Activated naive CD8-positive, alpha-beta T cell treated with anti-CD3 and anti-CD28 coated beads for 36 hours (primary cell): ENCODE data around the gene STXBP6. TPM values are rescaled to one million over a fixed set of nuclear protein-coding genes. Genes with fewer than 3 reads are reported as not detected.

Experiments used
- DNase-seq: peaks from one replicate; pipeline ENCODE4 v3.0.0; 2021
- H3K27ac Mint-ChIP-seq: one replicate; pipeline ENCODE4 v1.8.0; 2022; ENCODE audit warnings: mild to moderate bottlenecking, moderate library complexity, mixed read lengths
- H3K27me3 Mint-ChIP-seq: one replicate; pipeline ENCODE4 v1.8.0; 2022; ENCODE audit warnings: mild to moderate bottlenecking, mixed read lengths
- H3K36me3 Mint-ChIP-seq: one replicate; pipeline ENCODE4 v1.8.0; 2021; ENCODE audit warnings: mild to moderate bottlenecking, mixed read lengths
- H3K4me1 Mint-ChIP-seq: one replicate; pipeline ENCODE4 v1.8.0; 2021; ENCODE audit warnings: mixed read lengths
- H3K4me3 Mint-ChIP-seq: one replicate; pipeline ENCODE4 v1.8.0; 2022; ENCODE audit warnings: mild to moderate bottlenecking, moderate library complexity, mixed read lengths
- H3K9me3 Mint-ChIP-seq: one replicate; pipeline ENCODE4 v1.8.0; 2022; ENCODE audit warnings: mixed read lengths
- total RNA-seq, 2 experiments: library from RNA; stranded (reverse); gene quantifications; one replicate each; pipeline ENCODE4 v1.2.3, GENCODE V29; 2021

Gene STXBP6
- total RNA-seq, 2 experiments from 2014 or later: not detected

DNA sequence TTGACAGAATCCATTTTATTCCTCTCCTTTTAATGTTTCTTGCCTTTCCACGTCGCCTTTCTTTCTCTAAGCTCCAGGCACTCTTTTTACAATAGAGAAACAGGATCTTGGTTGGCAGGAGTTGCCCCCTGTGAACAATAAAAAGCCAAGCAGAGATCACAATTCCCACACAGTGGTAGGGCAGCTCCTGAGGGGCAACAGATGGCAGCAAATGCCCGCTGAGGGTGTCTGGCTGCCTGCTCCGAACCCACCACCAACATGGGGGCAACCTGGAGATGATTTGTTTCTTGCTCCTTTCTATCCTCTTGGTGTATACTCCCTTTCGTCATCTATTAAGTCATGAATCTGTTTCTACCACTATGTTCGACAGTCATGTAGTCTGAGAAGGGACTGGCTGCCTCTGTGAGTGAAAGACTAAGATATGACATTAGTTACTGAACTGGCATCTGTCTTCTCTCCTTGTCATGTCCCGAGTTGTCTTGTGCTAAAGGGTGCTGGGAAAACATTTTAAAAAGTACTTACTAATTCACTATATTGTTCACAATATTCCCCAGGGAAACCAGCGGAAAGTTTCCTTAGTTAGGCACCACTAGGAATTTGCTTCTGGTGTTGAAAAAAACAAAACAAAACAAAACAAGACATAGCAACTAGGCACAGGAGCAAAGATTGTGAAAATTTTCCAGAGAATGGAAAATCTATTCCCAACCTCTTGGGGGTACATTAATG is 170.1 kb downstream of the STXBP6 start:
- no peak for DNase-seq
- Mint-ChIP-seq H3K27ac (no peak overlapping the region), H3K27me3 (peaks cover 6% of the 10 kb centered on the region), H3K4me1 (no peaks in the 10 kb centered on the region), H3K9me3 (no peaks in the 10 kb centered on the region), H3K36me3 (no peaks in the 10 kb centered on the region), H3K4me3 (no peak overlapping the region)

DNA sequence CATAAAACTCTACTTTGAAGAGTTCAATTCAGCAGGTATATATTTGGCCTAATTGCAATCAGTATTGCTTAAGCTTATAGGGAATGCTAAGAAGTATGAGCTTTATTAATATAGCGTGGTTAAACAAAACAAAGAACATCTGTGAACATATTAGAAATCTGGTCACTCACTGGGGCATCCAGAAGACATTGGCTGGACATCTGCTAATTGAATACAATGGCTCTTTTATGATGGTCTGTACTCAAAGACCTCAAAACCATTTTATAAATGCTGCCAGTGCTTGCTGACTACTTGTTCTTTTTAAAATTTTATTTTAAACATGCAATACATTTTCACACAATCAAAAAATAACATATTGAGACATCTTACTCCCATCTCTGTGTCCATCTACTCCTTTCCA is 173.0 kb downstream of the STXBP6 start:
- Mint-ChIP-seq H3K27me3 (peaks cover 9% of the 10 kb centered on the region), H3K36me3 (no peaks in the 10 kb centered on the region), H3K27ac (no peak overlapping the region), H3K4me3 (no peak overlapping the region), H3K4me1 (no peaks in the 10 kb centered on the region), H3K9me3 (no peaks in the 10 kb centered on the region)
- no peak for DNase-seq

DNA sequence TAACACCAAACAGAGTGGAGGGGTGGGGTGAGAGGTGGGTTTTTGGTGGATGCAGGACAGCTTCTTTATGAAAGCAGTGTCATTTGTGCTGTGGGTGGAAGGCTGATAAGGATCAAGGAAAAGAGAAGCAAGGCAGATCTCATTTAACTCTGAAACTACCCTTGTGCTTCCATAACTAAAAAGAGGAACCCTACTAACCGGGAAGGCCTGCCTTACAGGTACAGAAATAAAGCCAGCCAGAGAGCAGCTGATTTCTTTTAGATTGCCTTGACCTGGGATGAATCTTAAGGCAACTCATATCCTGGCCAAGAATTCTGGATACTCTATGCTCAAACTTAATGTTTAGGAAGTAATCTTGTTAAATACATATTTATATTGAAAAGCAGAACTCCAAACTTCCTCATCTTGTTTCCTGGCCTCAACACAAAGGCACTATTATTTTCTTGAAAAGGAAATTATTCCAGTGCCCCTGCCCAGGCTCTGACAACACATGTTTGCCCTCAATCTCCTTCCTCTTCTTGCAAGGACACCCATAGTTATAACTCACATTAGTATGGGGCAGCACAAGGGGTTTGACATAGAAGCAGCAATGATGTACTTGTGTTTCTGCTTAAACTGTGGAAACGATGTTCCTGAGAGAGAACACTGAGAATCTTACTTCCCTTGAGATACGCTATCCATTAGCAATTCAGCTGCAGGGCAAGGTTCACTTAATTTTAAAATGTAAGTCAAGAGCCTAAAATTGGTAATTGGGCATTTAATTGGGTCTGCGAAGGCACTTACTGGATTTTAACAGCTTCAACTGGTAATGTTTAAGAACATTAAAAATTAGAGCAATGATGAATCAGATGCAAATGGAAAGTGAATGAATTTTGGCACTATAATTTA is 173.7 kb downstream of the STXBP6 start:
- peaks cover 9% of the 10 kb centered on the region for H3K27me3 Mint-ChIP-seq
- no peaks in the 10 kb centered on the region for H3K9me3 Mint-ChIP-seq
- no peak overlapping the region for H3K4me3 Mint-ChIP-seq
- DNase-seq: no peak
- no peaks in the 10 kb centered on the region for H3K4me1 Mint-ChIP-seq
- H3K36me3 Mint-ChIP-seq: no peaks in the 10 kb centered on the region
- H3K27ac Mint-ChIP-seq: no peak overlapping the region

DNA sequence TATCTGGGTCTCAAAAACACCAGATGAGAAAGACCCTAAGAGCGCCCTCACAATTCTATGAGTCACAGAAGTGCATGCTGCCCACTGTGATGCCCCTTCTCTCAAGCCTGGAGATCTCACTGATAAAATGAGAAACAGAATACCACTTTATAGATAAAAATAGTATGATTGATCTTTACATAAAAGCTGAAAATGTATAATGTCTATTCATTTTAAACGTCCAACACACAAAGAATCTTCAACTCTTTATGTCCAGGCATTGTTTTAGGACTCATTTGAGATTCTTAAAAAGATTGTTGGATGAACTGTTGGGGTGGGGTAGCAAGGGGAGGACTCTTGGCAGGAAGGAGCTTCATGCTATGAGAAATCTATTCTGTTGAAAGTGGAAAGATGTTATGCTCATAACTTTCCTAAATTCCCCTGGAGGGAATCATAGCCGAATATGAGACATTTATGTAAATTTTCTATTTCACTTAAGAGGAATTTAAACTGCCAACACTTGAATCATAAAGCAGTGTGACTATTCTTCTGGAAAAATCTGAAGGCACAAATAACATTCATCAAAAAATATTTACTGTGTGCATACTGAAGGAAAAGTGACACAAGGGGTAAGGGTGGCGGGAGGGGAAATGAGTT is 174.6 kb downstream of the STXBP6 start:
- DNase-seq: no peak
- Mint-ChIP-seq H3K4me3 (no peak overlapping the region), H3K4me1 (no peaks in the 10 kb centered on the region), H3K27ac (no peak overlapping the region), H3K9me3 (no peaks in the 10 kb centered on the region), H3K36me3 (no peaks in the 10 kb centered on the region), H3K27me3 (peaks cover 9% of the 10 kb centered on the region)

DNA sequence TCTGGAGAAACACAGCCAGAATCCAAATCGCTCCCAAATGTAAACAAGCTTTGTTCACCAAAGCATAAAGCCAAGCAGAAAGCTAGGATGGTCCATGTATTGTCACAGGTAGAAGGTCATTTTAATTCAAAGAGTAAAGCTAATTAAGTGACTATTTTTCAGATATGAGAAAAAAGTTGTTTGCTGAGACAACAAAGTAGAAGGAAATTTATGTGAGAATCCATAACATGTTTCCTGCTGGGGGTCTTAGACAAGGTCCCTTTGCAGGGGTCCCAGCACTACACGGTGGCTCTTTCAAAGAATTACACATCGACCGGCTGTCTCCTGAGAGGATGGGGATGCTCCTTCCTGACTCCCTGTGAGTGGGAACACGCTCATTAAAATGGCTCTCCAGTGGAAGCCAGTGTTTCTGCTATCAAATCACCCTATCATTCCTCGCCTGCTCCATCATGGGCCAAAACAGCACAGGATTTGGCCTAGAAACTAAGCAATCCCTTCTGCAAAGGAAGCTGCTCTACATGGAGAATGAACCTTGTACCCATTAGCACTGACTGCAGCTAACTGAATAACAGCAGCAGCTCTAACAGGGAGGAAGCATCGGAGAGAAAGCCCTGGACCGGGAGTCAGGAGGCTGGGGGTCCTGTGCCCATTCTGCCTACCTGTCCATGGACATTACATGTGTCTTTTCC is 175.3 kb downstream of the STXBP6 start:
- no peak overlapping the region for H3K27ac Mint-ChIP-seq
- H3K27me3 Mint-ChIP-seq: peaks cover 9% of the 10 kb centered on the region
- DNase-seq: no peak
- no peak overlapping the region for H3K4me3 Mint-ChIP-seq
- no peaks in the 10 kb centered on the region for H3K4me1 Mint-ChIP-seq
- H3K36me3 Mint-ChIP-seq: no peaks in the 10 kb centered on the region
- H3K9me3 Mint-ChIP-seq: no peaks in the 10 kb centered on the region

DNA sequence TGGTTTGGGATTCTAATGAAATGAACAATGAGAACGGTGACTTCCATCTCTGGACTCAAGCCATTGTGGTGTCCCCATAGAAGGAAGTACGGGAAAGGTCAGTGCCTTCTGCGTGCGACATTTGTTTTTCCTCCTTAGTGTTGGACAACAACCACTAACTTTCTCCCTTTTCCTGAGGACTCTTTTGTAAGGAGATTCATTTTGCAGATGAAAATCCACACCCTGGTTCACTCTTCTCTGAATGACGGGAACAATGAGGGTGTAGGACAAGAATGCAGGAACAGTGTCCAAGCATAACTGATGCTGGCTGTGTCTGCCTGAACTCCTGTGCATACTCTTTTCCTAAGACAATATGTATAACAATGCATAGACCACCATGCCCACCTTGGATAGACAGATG is 176.4 kb downstream of the STXBP6 start:
- H3K4me3 Mint-ChIP-seq: no peak overlapping the region
- H3K36me3 Mint-ChIP-seq: no peaks in the 10 kb centered on the region
- H3K27ac Mint-ChIP-seq: no peak overlapping the region
- peaks cover 7% of the 10 kb centered on the region for H3K27me3 Mint-ChIP-seq
- no peaks in the 10 kb centered on the region for H3K9me3 Mint-ChIP-seq
- no peaks in the 10 kb centered on the region for H3K4me1 Mint-ChIP-seq
- DNase-seq: no peak

DNA sequence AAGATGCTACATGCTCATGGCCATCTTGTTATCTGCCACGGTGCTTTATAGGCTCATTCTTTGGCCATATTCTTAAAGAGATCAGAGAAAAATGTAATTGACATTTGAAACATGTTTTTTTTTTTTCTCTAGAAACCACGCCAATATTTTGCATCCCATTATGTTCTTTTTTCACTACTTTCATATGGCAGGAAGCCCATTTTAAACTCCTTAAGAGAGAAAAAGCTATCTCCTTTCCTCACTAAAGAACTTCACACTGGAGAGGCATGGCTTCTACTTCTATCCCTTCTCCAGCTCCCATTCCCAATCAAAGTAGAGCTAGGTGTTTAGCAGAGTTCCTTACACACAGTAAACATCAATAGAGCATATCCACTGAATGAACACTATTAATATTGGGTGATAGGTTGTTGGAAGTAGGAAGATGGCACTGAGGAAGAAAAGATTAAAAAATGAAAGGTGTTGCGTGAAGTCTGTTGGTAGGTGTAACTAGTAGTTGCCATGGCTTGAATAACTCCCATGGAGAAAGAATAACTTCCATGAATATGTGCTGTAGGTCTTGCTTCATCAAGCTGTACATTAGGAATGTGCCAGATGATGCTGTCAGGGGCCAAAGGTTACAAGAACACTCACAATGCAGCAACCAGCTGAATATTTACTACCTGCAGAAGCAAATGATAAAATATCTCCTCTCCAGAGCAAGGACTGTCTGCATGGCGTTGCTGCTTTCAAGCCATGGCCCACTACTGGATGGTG is 178.8 kb downstream of the STXBP6 start:
- no peaks in the 10 kb centered on the region for H3K36me3 Mint-ChIP-seq
- no peak overlapping the region for H3K4me3 Mint-ChIP-seq
- H3K27me3 Mint-ChIP-seq: peaks cover 4% of the 10 kb centered on the region
- no peak for DNase-seq
- no peaks in the 10 kb centered on the region for H3K4me1 Mint-ChIP-seq
- no peak overlapping the region for H3K27ac Mint-ChIP-seq
- no peaks in the 10 kb centered on the region for H3K9me3 Mint-ChIP-seq

DNA sequence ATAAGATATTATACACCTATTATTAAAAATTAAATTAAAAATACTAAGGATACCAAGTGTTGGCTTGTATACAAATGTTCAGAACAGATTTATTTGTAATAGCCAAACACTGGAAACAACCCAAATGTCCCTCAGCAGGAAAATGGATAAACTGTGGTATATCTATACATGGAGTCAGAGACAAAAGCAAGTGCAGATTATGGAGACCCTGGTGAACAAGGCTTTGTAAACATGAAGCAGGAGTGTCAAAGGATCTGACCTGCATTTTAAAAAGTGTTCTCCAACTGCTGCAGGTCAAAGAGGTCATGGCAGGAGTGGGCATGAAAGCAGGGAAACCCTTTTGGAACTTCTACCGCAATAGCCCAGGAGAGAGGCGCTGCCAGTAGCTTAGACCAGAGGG is 181.6 kb downstream of the STXBP6 start:
- DNase-seq: no peak
- peaks cover 9% of the 10 kb centered on the region for H3K27me3 Mint-ChIP-seq

DNA sequence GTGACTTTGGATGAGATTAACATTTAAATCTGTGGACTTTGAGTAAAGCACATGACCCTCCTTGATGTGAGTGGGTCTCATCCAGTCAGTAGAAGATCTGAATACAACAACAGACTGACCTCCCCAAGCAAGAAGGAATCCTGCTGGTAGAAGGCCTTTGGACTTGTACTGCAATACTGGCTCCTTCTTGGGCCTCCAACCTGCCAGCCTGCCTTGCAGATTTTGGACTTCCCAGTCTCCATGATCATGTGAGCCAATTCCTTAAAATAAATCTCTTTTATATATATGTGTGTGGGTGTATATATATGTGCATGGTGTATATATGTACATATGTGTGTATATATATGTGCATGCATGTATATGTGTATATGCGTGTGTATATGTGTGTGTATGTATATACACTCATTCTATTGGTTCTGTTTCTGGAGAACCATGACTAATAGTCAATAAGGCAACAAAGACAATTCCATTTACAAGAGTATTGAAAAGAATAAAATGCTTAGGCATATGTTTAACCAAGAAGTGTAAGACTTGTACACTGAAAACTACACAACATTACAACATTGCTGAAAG is 183.8 kb downstream of the STXBP6 start:
- Mint-ChIP-seq H3K4me3 (no peak overlapping the region), H3K9me3 (no peaks in the 10 kb centered on the region), H3K27ac (no peak overlapping the region), H3K36me3 (no peaks in the 10 kb centered on the region), H3K4me1 (no peaks in the 10 kb centered on the region), H3K27me3 (peaks cover 11% of the 10 kb centered on the region)
- DNase-seq: no peak

More for the DNA sequence above, 181.6 kb downstream of the STXBP6 start:
- Mint-ChIP-seq H3K9me3 (no peaks in the 10 kb centered on the region), H3K36me3 (no peaks in the 10 kb centered on the region), H3K4me1 (no peaks in the 10 kb centered on the region), H3K4me3 (no peak overlapping the region), H3K27ac (no peak overlapping the region)

DNA sequence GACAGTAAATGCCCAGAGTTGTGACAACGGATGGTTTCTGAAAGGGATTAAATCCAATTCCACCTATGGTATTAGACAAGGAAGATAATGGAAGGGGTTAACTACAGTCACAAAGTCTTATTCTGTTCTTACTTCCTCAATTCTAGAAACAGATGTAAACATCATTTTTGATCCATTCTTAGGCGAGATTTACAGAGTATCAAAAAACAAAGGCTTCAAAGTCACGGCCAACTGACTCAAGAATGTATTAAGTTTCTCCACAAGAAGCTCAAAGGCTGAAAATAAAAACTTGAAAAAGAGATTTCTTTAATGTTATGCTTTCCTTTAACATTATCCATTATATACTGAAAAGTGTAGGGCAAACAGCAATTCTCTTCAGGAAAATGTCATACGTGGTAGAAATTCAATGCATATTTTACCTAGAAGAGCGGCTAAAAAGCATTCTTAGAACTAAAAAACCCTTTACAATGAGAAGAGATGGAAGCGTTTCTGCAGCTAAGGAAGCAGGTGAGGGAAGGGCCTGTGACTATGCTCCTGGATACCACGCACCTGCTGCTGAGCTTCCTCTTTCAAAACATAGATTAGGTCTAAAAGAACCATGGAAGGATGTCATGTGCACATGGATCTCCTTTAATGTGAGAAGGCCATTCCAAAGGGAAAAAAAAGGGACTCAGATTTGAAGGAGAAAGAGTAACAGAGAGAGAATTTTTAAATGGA is 185.8 kb downstream of the STXBP6 start:
- H3K4me3 Mint-ChIP-seq: no peak overlapping the region
- no peak for DNase-seq
- no peaks in the 10 kb centered on the region for H3K9me3 Mint-ChIP-seq
- H3K27me3 Mint-ChIP-seq: peaks cover 16% of the 10 kb centered on the region
- no peaks in the 10 kb centered on the region for H3K4me1 Mint-ChIP-seq
- H3K36me3 Mint-ChIP-seq: no peaks in the 10 kb centered on the region
- peak overlapping the region; percentile 22 for H3K27ac Mint-ChIP-seq

DNA sequence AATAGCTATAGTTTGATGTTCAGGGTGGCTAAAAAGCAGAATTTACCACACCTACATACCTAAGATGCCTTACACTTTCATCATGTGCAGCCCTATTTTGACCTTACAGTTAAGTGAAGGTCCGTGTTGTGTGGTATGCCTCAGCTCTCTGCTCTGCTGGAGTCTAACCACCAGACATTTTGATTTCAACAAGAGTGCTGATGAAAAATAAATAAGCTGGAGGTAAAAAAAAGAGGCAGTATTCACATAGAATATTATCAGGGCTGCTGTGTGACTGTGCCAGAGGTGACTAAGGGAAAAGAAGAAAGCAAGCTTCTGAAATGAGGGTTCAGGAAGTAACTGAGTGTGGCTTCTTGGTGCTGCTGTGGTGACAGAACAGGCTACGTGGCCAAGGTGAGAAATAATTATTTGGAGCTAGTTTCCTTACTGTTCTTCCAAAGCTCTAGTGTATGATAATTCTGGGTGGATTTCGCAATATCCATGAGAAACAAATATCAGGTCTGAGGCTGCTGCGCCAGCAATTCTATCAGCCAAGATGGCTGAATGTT is 188.8 kb downstream of the STXBP6 start:
- no peak for DNase-seq
- Mint-ChIP-seq H3K27ac (no peak overlapping the region), H3K4me3 (no peak overlapping the region), H3K36me3 (no peaks in the 10 kb centered on the region), H3K9me3 (no peaks in the 10 kb centered on the region), H3K27me3 (peaks cover 16% of the 10 kb centered on the region), H3K4me1 (no peaks in the 10 kb centered on the region)

DNA sequence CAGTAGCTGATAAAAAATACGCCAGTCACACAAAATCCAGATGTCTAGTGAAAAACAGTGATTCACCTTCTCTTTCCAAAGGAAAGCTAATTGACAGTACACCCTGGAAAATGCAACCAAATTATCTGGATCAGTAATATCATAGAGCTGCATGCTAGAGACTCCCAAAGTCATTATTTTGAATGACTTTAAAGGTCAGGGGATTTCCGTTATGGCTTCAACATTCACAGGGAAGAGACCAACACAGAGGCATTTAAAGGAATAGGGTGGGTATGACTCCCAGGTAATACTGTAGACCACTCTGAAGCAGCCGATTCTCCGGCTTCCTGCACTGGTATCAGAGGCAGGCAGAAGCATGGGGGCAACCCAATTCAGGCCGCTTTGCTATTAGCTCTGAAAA is 190.4 kb downstream of the STXBP6 start:
- H3K4me1 Mint-ChIP-seq: no peaks in the 10 kb centered on the region
- H3K27me3 Mint-ChIP-seq: peaks cover 21% of the 10 kb centered on the region
- no peak for DNase-seq
- no peak overlapping the region for H3K4me3 Mint-ChIP-seq
- no peaks in the 10 kb centered on the region for H3K36me3 Mint-ChIP-seq
- no peak overlapping the region for H3K27ac Mint-ChIP-seq
- H3K9me3 Mint-ChIP-seq: no peaks in the 10 kb centered on the region

DNA sequence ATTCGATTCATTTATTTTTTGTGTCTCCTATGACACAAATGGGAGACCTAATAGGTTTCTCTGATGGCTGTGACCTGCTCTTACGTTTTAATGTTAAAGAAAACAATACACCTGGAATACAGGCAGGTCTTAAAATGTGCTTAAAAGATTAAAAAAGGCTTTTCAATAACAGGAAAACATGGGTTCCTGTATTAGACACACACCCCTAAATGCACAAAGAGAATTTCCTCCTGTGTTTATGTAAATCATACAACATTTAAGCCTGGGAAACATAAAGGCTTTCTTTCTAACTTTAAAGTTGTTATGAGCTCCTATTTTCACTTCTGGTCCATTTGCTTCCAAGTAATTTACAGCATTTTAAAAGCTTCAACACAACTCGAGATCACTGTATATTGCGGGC is 191.3 kb downstream of the STXBP6 start:
- no peaks in the 10 kb centered on the region for H3K4me1 Mint-ChIP-seq
- DNase-seq: no peak
- H3K27ac Mint-ChIP-seq: no peak overlapping the region
- H3K36me3 Mint-ChIP-seq: no peaks in the 10 kb centered on the region
- no peaks in the 10 kb centered on the region for H3K9me3 Mint-ChIP-seq
- no peak overlapping the region for H3K4me3 Mint-ChIP-seq
- peaks cover 20% of the 10 kb centered on the region for H3K27me3 Mint-ChIP-seq
